Measurements from ENCODE around the gene IL17D.

DNA sequence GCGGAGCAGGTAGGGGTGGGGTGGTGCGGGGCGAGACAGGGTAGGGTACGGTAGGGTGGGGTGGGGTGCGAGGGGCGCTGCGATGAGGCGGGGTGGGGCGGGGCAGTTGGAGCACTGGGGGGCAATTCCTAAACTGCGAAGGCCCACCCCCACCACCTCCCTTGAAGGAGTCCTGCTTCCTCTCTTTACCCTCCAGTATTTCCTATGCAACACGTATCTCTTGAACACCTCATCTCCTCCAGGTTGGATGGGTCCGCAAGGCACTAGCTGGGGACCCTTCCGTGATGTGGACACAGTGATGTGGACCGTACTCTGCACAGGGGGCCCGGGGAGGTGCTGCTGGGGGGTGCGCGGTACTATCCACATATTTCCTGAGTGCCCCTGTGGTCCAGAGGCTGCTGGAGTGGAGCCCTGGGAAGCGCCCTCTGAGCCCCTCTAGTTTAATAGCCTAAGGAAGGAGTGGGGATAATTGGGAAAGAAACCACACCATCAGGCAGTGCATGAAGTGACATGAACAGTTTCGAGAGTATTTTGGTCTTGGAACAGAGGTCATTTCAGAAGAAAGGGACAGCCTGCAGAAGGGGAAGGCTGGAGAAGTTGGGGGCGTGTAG, 1.1 kb downstream of the IL17D start:
- TF ChIP-seq CTCF (IDR thresholded peaks at IDR 0.05): no peak
- no peak for TF ChIP-seq POLR2A (IDR thresholded peaks at IDR 0.05)
